PFSK-1 (cell line): ENCODE measurements around the gene ZFAND6.

ENCODE experiments used
- POLR2AphosphoS5 ChIP-seq: IDR thresholded peaks from 2 replicates; pipeline ENCODE4 v1.6.1; 2012; ENCODE audit warnings: low read depth, mild to moderate bottlenecking, control low read depth, low read length, moderate library complexity
- REST ChIP-seq, 2 experiments: IDR thresholded peaks; 2 replicates each; pipeline versions ENCODE4 v1.6.1 to v1.8.0; 2011 to 2012; ENCODE audit warnings: low read depth in 2 of 2, low read length in 2 of 2, control low read depth in 1 of 2, inconsistent platforms in 1 of 2, mild to moderate bottlenecking in 1 of 2, moderate library complexity in 1 of 2; ENCODE audit not compliant: insufficient read depth in 1 of 2
- SIN3A ChIP-seq: IDR thresholded peaks from 2 replicates; pipeline ENCODE4 v1.6.1; 2012; ENCODE audit warnings: mild to moderate bottlenecking, low read length, moderate library complexity, borderline replicate concordance; ENCODE audit not compliant: insufficient read depth
- TAF1 ChIP-seq: IDR thresholded peaks from 2 replicates; pipeline ENCODE4 v1.6.1; 2012; ENCODE audit warnings: low read length, control low read depth, borderline replicate concordance; ENCODE audit not compliant: insufficient read depth

- no peak for TF ChIP-seq REST (IDR thresholded peaks at IDR 0.05; ENCODE audit: insufficient read depth in 1 of 2, low read depth in 2 of 2, low read length in 2 of 2)
- no peak for TF ChIP-seq POLR2AphosphoS5
- no peak for TF ChIP-seq SIN3A
- TF ChIP-seq TAF1, result no peak
These were observed 92.1 kb downstream of the ZFAND6 start for GRCh38 chr15:80151576-80151975.
